Activated T-helper 17 cell treated with anti-CD3 and anti-CD28 coated beads, Interleukin-2, amount 50 U/mL, for 72 hours (primary cell): Measurements from ENCODE around the gene PON3. TPM values are rescaled to one million over a fixed set of nuclear protein-coding genes. Genes with fewer than 3 reads are reported as not detected.

Experiments
- ATAC-seq: fragments of 150-1000 bp; cut with Tn5 transposase; replicated peaks from 2 replicates; pipeline ENCODE4 v1.10.0; 2021; ENCODE audit warnings: mild to moderate bottlenecking, moderate library complexity
- H3K27ac Mint-ChIP-seq: one replicate; pipeline ENCODE4 v1.8.0; 2022; ENCODE audit warnings: mixed read lengths
- H3K27me3 Mint-ChIP-seq: one replicate; pipeline ENCODE4 v1.8.0; 2022; ENCODE audit warnings: mixed read lengths
- H3K36me3 Mint-ChIP-seq: one replicate; pipeline ENCODE4 v1.8.0; 2022; ENCODE audit warnings: low read depth, mild to moderate bottlenecking, mixed read lengths
- H3K4me1 Mint-ChIP-seq: one replicate; pipeline ENCODE4 v1.8.0; 2022; ENCODE audit warnings: mixed read lengths
- H3K4me3 Mint-ChIP-seq: one replicate; pipeline ENCODE4 v1.8.0; 2022; ENCODE audit warnings: mild to moderate bottlenecking, mixed read lengths
- H3K9me3 Mint-ChIP-seq: one replicate; pipeline ENCODE4 v1.8.0; 2022; ENCODE audit warnings: mixed read lengths
- total RNA-seq, 2 donors: library from RNA; stranded (reverse); gene quantifications; one replicate each; pipeline ENCODE4 v1.2.3, GENCODE V29; 2022

Gene PON3
- total RNA-seq, 2 donors from 2014 or later: not detected

- Mint-ChIP-seq H3K27ac (no peak overlapping the region), H3K9me3 (peaks cover 8% of the 10 kb centered on the region), H3K4me1 (peaks cover 11% of the 10 kb centered on the region), H3K27me3 (peaks cover 16% of the 10 kb centered on the region), H3K36me3 (no peaks in the 10 kb centered on the region), H3K4me3 (no peak overlapping the region)
- ATAC-seq: no peak
Observed at GRCh38 chr7:95316588-95316987, 79.6 kb downstream of the PON3 start.

- no peak overlapping the region for H3K27ac Mint-ChIP-seq
- peaks cover 8% of the 10 kb centered on the region for H3K9me3 Mint-ChIP-seq
- peaks cover 6% of the 10 kb centered on the region for H3K4me1 Mint-ChIP-seq
- no peak overlapping the region for H3K4me3 Mint-ChIP-seq
- no peak for ATAC-seq
- peaks cover 19% of the 10 kb centered on the region for H3K27me3 Mint-ChIP-seq
- no peaks in the 10 kb centered on the region for H3K36me3 Mint-ChIP-seq
Observed at GRCh38 chr7:95312561-95312960, 83.6 kb downstream of the PON3 start.

GRCh38 chr7:95311389-95311788 is 84.8 kb downstream of the PON3 start:
- H3K27ac Mint-ChIP-seq: no peak overlapping the region
- H3K4me1 Mint-ChIP-seq: peaks cover 6% of the 10 kb centered on the region
- no peak for ATAC-seq
- H3K4me3 Mint-ChIP-seq: no peak overlapping the region
- H3K36me3 Mint-ChIP-seq: no peaks in the 10 kb centered on the region
- peaks cover 8% of the 10 kb centered on the region for H3K9me3 Mint-ChIP-seq
- H3K27me3 Mint-ChIP-seq: peaks cover 19% of the 10 kb centered on the region

GRCh38 chr7:95309951-95310350 is 86.2 kb downstream of the PON3 start:
- Mint-ChIP-seq H3K27ac (no peak overlapping the region), H3K4me1 (peaks cover 6% of the 10 kb centered on the region), H3K27me3 (peaks cover 23% of the 10 kb centered on the region), H3K4me3 (no peak overlapping the region), H3K36me3 (no peaks in the 10 kb centered on the region), H3K9me3 (peaks cover 8% of the 10 kb centered on the region)
- ATAC-seq: no peak

Other genes starting within 250 kb of the PON3 start
- gene PON1, start 71.8 kb downstream of the PON3 start, total RNA-seq: not detected
- gene PON2, start 38.7 kb upstream of the PON3 start, total RNA-seq: 1 to 10 TPM; 3.9 to 9.3 TPM
- gene ASB4, start 89.6 kb upstream of the PON3 start, total RNA-seq: not detected
- not detected for gene PDK4, start 200.1 kb upstream of the PON3 start, total RNA-seq